Stimulated activated CD4-positive, alpha-beta T cell treated with anti-CD3 and anti-CD28 coated beads, Interleukin-1b, Interleukin-23, amount 100 ng/mL, for 1 hour (primary cell): ENCODE results near the gene OR2S2.
"Not testable (repeated sequence)": the region's sequence is repeated elsewhere in the genome, so short reads cannot be mapped to it uniquely, and the experiment has no call there.

Experiments used
- DNase-seq, 2 donors: peaks; one replicate each; pipeline ENCODE4 v3.0.0-alpha.2; 2020; ENCODE audit warnings: low read depth in 2 of 2

OR2S2 gene

DNA sequence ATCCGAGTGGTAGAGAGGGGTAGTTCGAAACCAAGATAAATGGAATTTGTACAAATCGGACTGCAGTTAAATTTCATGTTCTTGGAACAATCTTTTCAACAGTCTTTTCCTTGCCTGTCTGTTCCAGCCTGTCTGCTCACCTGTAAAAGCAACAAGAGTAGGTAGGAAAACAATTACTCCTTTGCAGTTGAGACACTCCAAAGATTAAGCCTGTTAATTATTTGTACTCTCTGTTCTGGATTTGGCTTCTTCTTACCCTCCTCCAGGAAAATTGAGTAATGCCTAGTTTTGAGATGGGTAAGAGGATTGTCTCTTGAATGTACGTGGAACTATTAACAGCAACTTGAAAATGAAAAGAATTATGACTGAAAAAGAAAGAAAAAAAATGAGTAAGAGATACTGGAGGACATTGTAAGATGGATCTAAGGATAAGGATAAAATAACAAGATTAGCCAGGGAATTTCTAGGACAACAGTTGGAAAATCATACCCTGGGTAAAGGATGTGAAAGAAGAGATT lies 24.3 kb downstream of the OR2S2 start:
- no peak for DNase-seq

DNA sequence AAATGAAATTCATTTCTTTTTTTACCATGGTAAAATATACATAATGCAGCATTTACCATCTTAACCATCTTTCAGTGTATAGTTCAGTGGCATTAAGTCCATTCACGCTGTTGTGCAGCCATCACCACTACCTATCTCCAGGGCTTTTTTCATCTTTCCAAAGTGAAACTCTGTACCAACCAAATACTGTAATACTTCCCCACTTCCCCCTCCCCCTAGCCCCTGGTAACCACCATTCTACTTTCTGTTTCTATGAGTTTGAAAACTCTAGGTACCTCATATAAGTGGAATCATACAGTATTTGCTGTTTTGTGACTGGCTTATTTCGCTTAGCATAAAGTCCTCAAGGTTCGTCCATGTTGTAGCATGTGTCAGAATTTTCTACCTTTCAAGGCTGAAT lies 25.2 kb downstream of the OR2S2 start:
- DNase-seq, result no peak

DNA sequence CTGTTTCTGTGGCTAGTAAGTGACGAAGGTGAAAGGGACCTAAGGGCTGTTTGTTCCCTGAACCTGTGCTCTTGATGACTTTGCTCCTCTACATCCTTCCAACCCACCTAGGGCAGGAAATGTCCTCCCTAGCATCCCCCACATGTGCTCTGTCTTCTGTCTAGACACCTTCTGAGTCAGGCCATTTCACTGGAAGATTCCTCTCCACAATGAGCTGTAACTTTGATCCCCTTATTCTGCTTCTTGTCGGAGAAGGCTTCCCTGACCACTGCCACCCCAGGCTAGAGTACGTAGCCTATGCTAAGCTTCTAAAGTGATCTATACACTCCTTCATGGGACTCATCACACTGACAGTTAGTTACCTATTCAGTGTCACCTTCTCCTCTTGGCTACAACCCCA lies 27.0 kb downstream of the OR2S2 start:
- DNase-seq, result no peak

DNA sequence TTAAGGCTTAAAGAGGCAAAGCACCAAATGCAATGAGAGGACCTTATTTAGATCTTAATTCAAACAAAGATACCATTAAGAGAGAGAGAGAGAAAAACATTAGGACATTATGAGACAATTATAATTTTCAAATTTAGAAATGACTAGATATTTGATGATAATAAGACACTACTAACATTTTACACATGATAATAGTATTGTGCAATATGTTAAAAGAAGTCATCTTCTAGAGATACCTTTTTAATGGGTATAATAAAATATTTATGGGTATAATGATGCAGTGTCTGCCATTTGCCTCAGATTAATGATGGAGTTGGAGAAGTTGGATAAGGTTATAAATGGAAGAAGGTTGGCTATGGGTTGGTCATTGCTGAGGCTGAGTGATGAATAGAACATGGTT lies 27.4 kb downstream of the OR2S2 start:
- DNase-seq, result no peak

DNA sequence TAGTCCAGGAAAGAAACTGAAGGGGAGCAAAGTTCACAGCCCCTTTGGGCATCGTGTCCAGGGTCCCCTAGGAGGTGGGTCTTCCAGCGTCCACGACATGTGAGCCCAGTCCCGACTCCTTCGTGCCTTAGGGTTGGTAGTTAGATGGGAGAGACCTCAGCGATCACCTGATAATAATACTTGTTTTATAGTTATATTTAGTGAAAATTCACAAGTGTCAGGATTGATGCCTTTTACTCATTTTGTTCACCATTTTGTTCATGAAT lies 28.6 kb downstream of the OR2S2 start:
- no peak for DNase-seq

DNA sequence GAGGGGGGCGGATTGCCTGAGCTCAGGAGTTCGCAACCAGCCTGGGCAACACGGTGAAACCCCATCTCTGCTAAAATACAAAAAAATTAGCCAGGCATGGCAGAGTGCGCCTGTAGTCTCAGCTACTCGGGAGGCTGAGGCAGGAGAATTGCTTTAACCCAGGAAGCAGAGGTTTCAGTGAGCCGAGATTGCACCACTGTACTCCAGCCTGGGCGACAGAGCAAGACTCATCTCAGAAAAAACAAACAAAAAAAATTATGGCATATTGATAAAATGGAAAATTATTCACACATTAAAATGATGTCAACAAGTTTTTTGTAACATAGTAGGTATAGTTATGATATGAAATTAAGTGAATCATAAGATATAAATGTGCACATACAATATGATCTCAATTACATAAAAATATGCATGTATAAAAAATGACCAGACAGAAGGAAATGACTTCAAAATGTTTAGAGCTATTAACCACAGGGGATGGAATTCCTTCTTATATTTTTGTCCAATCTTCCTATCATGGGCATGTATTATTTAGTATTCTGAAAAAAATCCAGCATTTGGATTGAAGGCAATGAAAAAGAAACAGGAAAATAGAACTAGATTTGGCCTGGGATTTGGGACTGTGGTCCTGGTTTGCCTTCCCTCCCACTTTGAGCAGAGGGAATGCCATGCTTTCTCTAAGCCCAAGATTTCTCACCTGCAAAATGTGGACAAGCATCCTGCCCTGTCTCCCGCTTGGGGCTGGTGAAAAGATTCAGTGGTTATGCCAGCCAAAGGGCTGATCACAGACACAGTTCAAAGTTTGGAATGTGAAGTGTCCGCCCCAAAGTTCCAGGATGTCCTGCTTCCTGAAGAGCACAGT lies 29.1 kb downstream of the OR2S2 start:
- DNase-seq, result no peak

DNA sequence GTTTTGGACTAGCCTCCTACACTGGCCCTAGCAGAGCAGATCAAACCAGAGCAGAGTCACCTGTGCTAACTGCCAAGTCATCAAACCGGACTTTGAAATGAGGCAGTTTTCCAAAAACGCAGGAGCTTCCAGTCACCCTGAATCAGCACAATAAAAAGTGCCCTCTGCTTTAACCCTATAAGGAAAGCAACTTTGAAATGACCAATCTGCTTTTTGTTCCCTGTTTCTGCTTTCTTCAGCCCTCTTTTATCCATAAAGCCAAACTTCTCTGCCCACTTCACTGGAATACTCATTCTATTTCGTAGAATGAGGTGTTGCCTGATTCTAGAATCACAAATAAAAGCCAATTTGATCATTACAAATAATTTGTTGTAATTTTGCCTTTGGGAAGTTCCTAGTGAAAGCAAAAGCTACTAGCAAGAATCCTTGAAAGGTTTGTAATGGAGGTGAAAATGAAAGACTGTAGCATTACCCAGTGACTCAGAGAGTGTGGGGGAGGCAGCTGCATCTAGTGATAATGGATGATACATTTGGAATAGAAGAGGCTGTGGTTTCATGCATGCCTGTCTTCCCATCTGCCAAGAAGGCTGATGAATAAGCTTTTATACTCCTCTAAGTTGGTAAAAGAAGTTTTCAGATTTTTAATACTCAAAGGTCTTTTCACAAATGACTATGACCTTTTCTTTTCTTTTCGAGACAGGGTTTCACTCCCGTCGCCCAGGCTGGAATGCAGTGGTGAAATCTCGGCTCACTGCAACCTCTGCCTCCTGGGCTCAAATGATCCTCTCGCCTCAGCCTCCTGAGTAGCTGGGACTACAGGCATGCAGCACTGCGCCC lies 33.8 kb downstream of the OR2S2 start:
- DNase-seq, result no peak

DNA sequence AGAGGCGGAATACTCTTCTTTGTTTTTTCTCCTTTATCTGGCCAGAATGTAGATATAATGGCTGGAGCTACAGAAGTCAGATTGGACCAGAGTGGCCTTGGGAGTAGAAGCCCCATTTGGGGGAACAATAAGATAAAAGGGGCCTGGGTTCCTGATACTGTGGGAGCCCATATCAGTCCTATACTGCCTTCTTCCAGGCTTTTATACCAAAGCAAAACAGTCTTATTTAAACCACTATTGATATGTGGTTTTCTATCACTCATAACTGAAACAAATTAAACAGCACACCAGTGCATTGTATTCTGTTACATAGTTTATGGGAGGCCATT lies 34.4 kb downstream of the OR2S2 start:
- DNase-seq, result no peak

DNA sequence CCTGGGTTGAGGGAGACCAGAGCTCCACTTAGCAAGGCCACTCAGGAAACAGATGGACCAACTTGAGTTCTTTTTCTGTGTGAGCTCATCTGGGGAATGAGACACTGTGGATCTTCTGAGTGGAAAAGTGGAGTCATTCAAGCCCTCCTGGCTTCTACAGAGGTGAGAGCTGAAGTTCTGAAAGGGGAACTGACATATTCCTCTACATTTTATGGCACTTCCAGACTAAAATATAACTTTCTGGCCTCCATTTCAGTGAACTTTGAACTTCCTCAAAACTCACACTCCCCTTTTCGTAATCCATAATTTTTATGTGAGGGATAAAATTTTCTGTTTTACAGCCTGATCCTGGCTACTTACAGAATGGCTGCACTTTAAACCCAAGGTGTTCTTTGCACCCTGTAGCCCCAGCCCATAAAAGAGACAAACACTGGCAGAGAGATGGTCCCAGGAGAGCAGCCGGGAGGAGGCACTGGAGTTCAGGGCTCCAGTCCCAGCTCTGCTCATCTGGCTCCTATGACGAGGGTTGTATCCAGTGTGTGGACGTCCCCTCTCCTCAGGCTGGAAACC lies 37.8 kb downstream of the OR2S2 start:
- DNase-seq, result no peak

DNA sequence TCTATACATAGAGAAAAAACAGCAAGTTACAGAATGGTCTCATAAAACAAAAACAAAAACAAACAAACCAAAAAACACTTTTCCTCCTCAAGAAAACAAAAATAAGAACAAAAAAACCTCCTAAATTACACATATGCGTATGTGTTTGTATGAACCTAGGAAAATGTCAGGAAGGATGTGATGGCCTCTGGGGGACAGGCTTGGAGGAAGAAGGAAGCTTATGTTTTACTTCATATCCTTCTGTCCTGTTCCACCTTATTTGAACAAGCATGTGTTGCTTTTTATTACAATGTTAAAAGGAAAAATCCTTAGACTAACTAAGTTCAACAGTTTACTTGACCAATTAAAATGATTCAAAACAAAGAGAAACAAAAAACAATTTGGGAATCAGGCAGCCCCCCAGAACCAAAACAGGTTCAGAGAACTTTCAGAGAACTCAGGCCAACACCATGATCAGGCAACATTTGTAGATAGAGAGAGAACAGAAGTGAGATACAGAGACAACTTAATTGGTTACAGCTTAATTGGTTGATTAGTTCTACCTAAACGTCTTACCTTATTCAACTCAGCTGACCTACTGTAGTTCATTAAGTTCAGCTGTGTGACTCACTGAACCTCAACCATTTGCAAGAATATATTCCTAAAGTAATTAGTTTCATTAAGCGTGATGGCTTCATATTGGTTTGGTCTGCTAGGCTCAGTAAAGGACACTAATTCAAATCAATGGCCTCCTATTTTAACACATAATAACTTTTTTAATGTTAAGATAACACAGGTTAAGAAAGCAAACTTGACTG lies 38.5 kb downstream of the OR2S2 start:
- DNase-seq, result no peak

DNA sequence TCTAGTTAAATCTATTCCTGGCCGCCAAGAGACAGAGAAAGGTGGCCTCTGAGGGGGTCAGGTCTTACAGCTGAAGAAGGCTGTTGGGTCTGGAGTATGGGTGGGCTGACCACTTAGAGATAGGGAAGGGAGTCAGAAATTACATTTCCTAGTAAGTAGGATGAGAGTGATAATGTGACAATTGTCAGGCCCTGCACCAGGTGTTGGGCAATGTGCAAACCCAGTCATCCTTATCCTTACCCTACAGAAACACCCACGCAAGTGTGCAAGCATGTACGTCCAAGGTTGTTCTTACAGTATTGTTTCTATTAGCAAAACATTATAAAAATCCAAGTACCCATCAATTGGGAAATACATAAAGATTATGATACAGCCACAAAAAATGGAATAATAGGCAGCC lies 39.2 kb downstream of the OR2S2 start:
- no peak for DNase-seq

DNA sequence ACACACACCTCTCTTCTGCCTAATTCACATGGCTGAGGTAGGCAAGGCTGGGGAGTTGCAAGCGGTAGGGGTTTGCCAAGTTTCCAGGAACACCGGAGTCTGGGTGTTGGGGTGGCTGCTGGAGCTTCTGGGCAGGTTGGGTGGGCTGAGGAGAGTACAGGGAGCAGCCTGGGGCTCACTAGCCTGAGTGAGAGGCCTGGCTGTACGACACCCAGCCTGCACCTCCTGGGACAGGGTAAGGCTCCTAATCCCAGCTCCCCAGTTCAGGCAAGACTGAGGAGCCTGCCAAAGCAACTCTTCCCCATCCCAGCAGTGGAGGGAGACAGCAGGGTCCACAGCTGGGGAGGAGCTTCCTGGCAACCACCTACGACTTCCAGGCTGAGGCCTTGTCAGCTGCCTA lies 40.7 kb downstream of the OR2S2 start:
- no peak for DNase-seq

DNA sequence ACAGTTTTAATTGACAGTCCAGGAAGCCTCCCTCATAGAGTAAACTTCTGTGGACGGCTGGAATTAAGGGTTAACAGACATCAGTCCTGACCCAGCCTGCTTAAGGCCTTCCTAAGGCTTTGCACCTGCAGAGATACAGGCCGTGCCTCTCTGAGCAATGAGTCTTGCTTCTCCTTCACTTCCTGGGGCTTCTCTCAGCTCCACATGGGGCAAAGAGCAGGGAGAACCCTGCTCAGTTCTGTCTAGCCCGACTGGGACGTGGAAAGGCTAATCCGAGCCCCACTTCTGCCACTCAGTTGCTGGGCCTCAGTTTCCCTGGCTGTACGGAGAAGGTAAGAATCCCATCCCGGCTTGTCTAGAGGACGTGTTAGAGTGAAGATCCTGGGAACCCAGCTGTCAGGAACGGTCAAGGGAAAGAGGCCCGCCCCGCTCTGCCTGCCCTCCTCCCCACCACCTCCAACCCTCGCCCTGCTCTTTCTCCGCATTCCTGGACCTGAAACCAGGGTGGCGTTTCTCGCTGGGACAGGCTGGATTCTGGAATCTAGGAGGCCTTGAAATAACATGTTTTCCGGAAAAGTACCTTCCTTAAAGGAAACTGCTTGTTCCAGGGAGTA lies 42.2 kb downstream of the OR2S2 start:
- DNase-seq, result no peak

DNA sequence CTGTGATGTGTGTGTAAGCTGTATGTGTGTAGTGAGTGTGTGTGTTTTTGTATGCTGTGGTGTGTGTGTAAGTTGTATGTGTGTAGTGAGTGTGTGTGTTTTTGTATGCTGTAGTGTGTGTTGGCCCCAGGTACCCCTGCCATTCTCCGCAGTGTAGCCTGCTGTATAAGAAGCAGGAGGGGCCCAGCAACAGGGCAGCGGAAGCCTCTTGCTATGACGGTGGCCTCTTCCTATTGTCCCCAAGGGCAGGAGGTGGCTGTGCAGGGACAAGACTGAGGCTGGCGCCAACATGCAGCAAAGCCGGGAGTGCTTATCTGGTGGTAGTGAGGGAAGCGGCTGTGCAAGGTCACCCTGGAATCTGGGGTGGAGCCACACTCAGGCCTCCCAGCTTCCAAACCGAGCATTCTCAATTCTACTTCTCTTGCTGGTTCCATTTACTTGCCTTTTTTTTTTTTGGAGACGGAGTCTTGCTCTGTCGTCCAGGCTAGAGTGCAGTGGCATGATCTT lies 43.6 kb downstream of the OR2S2 start:
- DNase-seq, result no peak

DNA sequence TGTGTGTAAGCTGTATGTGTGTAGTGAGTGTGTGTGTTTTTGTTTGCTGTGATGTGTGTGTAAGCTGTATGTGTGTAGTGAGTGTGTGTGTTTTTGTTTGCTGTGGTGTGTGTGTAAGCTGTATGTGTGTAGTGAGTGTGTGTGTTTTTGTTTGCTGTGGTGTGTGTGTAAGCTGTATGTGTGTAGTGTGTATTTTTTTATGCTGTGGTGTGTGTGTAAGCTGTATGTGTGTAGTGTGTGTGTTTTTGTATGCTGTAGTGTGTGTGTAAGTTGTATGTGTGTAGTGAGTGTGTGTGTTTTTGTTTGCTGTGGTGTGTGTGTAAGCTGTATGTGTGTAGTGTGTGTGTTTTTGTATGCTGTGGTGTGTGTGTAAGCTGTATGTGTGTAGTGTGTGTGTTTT lies 44.5 kb downstream of the OR2S2 start:
- DNase-seq, result not testable (repeated sequence)

DNA sequence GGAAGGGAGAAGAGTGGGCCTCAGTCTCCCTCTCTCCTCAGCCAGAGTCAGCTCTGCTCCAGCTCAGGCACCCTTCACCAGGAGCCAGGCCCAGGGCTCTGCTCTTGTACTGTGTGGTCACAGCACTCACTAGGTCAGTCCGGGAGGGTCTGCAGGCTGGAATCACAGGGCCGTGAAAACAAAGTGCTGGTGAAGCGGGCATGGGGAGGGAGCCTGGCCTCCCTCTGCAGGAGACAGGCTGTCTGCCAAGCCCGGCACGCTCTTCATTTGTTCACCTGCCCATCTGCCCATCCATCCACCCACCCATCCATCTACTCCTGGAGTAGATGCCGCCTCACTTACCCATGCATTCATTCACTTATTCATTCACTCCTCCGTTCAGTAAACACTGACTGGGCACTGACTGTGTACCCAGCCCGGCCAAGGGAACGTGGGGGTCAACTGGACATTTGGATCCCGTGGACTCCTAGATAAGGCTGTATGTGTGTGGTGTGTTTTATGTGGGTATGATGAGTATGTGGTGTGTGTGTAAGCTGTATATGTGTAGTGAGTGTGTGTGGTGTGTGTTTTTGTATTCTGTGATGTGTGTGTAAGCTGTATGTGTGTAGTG lies 45.1 kb downstream of the OR2S2 start:
- no peak for DNase-seq

DNA sequence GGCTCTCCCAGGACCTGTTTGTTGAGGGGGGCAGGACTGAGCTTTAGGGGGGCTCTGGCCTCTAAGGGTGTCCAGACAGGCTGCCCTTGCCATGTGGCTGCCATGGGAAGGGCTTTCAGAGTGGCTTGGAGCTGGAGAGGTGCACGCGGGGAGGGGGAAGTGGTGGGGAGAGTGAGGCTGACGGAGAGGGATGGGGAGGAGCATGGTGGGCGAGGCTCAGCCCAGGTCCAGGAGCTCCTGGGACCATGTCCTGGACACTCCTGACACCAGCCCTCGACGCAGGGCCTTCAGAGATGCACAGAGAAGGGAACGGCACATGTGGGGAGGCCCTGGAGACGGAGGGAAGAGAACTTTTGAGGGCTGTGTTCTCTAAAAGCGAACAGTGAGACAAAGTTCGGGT lies 46.3 kb downstream of the OR2S2 start:
- no peak for DNase-seq

DNA sequence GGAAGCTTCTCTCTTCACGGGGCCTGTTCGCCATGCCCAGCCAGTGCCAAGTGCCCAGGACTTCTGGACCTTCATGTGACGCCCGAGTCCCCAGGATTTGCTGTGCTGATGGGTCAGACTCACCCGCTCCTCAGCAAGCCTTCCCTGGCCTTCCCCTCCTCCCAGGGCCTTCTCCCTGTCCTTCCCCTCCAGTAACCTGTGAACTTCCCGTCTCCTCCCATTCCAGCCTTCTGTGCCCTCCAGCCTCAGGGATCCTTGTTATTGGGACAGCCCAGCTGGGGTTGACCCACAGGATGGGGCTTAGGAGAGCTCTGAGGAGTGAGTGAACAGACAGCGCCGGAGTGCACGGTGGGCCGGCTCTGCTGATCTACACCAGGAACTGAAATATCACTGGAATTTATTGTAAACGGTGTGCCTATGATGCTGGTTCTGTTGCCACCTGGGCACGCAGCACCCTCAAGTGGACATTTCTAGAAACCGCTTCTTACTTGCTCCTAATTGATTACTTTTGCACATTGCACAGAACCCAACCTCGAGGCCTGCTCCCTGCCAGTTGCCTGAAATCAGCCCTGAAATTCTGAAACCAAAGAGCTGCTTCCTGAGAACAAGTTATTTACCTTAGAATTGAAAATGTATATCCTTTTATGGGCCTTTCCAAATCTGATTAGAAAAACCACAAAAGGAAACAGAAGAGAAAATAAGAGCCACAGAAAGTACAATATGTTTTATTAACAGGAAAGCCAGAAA lies 47.2 kb downstream of the OR2S2 start:
- DNase-seq, result no peak

DNA sequence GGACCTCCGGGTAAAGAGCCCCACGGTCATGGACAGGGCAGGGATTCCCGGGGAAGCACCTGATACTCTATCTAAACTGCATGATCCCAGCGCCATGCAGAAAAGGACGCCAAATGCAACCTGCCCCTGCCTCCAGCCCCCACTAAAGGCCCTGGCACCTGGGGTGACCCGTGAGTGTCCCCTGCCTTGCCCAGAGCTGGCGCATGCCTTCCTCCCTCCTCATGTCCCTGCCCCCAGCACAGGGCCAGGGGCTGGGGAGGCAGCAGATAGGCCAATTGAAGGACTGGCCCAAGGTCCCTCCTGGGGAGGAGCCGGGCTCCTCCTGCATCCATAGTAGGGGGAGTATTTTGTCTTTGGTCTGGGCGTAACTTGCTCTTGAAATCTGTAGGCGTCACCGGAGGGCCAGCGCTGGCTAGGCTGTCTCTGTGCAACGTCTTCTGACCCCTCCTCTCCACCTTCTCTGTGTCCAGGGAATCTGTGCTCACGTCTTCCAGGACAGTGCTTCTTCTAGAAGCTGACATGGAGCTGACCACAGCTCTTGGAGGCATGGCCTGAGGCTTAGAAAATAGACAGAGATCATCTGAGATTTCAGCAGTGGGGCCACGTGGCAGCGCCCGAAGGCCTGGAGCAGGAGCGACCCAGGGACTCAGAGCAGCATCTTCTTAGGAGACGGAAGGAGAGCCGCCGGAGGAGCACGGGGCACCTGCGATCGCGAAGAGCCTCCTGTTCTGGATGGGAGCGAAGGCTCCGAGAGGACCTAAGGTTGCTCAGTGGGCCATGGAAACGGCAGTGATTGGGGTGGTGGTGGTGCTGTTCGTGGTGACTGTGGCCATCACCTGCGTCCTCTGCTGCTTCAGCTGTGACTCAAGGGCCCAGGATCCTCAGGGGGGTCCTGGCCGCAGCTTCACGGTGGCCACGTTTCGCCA lies 48.0 kb downstream of the OR2S2 start:
- no peak for DNase-seq
